GM12878 (cell line): ENCODE measurements around the gene MRS2.

Source experiments
- BHLHE40 ChIP-seq, 2 experiments: fragments of 450-650 bp in 1 of 2; IDR thresholded peaks; 2 replicates each; pipeline ENCODE4 v1.6.1; 2011 to 2017; ENCODE audit warnings: low read depth in 2 of 2, borderline replicate concordance in 1 of 2, improper control_type of control experiment in 1 of 2, low read length in 1 of 2, mild to moderate bottlenecking in 1 of 2
- NKRF ChIP-seq: fragments of 450-650 bp; conservative IDR thresholded peaks from 2 replicates; pipeline ENCODE4 v1.6.1; 2017; ENCODE audit warnings: mild to moderate bottlenecking, moderate library complexity
- POLR2A ChIP-seq: IDR thresholded peaks from 2 replicates; pipeline ENCODE4 v1.6.1; 2011; ENCODE audit warnings: low read depth, mild to moderate bottlenecking, low read length
- POLR2AphosphoS5 ChIP-seq: IDR thresholded peaks from 2 replicates; pipeline ENCODE4 v1.6.1; 2011; ENCODE audit warnings: mild to moderate bottlenecking, low read length, inconsistent platforms
- POU2F2 ChIP-seq: IDR thresholded peaks from 3 replicates; pipeline ENCODE4 v1.6.1; 2011; ENCODE audit warnings: low read depth, mild to moderate bottlenecking, low read length, borderline replicate concordance
- RELA ChIP-seq: fragments of 450-650 bp; IDR thresholded peaks from 2 replicates; pipeline ENCODE4 v1.8.0; 2014; ENCODE audit warnings: borderline replicate concordance; ENCODE audit not compliant: partially characterized antibody
- RFX5 ChIP-seq: IDR thresholded peaks from 2 replicates; pipeline ENCODE4 v1.6.1; 2011; ENCODE audit warnings: low read depth, low read length, improper control_type of control experiment
- SMAD1 ChIP-seq: fragments of 450-650 bp; IDR thresholded peaks from 2 replicates; pipeline ENCODE4 v1.6.1; 2018; ENCODE audit warnings: mild to moderate bottlenecking, low read depth; ENCODE audit not compliant: partially characterized antibody
- ZSCAN29 ChIP-seq: fragments of 450-650 bp; IDR thresholded peaks from 2 replicates; pipeline ENCODE4 v1.6.1; 2017; ENCODE audit warnings: mild to moderate bottlenecking, moderate library complexity

- TF ChIP-seq POLR2A: no peak
- no peak for TF ChIP-seq NKRF
- no peak for TF ChIP-seq ZSCAN29
- no peak for TF ChIP-seq RELA
- TF ChIP-seq BHLHE40 (IDR thresholded peaks at IDR 0.05; ENCODE audit: borderline replicate concordance in 1 of 2, low read depth in 2 of 2, low read length in 1 of 2): no peak
- no peak for TF ChIP-seq POLR2AphosphoS5
- TF ChIP-seq RFX5: no peak
- TF ChIP-seq SMAD1: no peak
- no peak for TF ChIP-seq POU2F2
Measured at GRCh38 chr6:24387818-24388217, 14.9 kb upstream of the MRS2 start.
